Stimulated activated CD4-positive, alpha-beta T cell treated with anti-CD3 and anti-CD28 coated beads, Interleukin-15, amount 100 ng/mL, for 48 hours (primary cell): ENCODE results near the gene ULK4.
"Not testable (repeated sequence)": the region's sequence is repeated elsewhere in the genome, so short reads cannot be mapped to it uniquely, and the experiment has no call there.

Experiments used
- DNase-seq, 2 donors: peaks; one replicate each; pipeline ENCODE4 v3.0.0-alpha.2; 2020; ENCODE audit warnings: low read depth in 2 of 2

ULK4 gene

DNA sequence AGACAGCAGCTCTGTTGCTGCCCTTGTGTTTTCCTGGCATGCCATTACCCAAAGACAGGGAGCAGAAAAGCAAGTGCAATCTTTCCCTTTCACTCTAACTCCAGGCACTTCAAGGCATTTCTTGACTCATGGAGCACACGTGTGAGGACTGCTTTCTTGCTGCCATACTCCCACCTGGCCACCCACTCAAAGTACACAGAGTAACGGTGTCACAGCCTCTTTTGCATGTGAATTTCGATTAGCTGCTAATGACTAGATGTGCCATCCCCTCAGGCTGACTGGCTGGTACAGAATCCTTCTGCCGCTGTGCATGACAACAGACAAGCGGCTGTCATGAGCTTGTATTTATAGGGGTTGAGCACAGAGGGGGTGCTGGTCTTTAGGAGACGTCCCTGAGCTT lies 382.0 kb downstream of the ULK4 start:
- DNase-seq = no peak

DNA sequence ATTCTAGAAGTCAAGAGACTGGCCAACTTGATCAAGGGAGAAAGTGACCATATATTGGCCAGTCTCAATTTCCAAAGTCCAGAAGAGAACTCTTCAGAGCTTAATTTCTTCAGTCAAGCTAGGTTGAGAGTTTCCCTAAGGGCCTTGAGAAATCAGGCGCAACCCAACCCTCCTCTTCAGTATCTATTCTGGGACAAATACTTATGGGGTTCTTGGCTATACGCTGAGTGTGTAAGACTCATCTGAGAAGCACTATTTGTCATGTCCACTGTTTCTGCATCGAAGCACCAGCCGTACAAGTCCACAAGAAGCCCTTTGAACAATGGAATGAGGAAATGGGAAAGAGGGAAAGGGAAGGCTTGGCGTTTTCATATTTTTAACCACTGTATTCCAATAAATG lies 383.1 kb downstream of the ULK4 start:
- no peak for DNase-seq

DNA sequence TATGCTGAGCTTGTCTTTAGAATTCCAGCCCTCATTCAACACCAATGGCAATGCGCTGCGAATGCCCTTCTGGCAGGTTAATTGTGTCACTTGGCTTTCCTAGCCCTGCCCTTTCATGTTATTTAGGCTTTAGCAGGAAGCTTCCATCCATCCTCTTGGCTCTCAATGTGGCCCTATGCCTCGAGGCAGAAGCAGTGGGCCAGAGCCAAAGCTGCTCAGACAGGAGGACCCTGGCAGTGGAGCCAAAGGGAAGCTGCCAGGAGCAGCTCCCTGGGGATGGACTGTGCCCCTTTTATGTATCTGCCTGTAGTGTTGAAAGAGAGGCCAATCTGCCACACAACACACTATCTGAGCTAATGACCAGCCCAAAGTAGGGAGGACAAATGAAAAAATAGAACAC lies 386.2 kb downstream of the ULK4 start:
- no peak for DNase-seq

DNA sequence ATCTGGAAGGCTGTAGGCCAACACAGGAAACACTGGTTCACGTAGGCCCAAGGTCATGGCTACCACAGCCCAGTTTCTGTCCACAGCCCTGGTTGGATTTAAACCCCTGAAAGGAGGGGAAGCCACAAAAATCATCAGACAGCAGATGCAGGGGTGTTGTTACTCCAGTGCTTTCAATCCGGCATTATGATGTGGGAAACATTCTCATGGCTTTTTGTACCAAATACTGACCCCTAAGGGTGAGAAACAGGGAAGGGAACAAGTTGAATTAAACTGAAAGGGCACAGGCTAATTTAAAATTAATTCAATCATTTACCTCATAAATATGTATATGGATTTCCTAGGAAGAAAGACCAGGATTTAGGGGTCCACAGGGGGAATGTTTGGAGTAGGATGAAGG lies 387.0 kb downstream of the ULK4 start:
- DNase-seq = no peak

GRCh38 chr3:41573591-41573990 lies 388.3 kb downstream of the ULK4 start:
- no peak for DNase-seq

DNA sequence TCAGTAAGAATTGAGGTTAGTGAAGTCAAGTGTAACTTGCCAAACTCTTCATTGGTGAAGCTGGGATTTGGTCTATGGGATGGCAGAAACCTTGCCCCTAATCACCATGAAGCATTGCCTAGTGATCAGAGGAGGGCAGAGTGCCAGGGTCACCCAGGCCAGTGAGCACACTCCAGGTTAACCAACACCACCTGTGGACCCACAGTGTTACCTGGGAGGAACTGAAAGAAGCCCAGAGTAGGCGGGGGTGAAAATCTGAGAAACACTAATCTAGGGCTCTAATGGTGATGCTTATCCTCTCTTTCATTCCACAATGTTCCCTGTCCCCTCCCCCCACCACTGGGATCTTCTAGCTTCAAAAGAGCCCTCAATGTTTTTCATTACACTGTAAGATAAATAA lies 389.8 kb downstream of the ULK4 start:
- no peak for DNase-seq

- no peak for DNase-seq
These were observed 392.1 kb downstream of the ULK4 start for GRCh38 chr3:41569632-41570305.

- no peak for DNase-seq
These were observed 395.9 kb downstream of the ULK4 start for GRCh38 chr3:41565948-41566514.

DNA sequence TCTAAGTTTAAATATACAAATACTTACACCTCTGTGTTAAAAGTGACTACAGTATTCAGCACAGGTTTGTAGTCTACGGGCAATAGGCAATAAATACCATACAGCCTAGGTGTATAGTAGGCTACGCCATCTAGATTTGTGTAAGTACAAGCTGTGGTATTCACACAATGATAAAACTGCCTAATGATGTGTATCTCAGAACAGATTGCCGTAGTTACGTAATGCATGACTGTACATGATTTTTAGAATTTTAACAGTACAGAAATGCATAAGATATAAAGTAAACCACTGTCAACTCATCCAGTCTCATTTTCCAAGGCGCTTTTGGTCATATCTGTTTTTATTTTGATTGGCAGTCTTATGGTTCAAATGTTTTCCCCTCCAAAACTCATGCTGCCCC lies 396.9 kb downstream of the ULK4 start:
- no peak for DNase-seq

GRCh38 chr3:41556245-41556644 lies 405.7 kb downstream of the ULK4 start:
- DNase-seq = not testable (repeated sequence)

DNA sequence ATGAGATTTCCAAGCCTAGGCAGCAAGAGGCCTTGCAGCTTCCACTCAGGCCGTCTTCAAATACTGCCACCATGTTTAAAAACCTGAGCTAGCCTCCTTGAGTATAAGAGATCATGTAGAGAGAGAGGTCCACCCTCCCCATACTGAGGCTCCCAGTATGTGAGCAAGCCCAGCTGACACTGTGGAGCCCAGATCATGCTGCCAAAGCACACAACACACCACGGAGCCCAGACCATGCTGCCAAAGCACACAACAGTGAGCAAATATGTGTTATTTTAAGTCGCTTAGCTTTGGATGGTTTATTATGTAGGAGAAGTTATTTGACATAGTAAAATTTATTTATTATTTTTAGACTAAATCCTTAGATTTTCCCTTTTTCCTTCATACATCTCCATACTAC lies 428.9 kb downstream of the ULK4 start:
- DNase-seq = no peak

- DNase-seq = no peak
These were observed 434.8 kb downstream of the ULK4 start for GRCh38 chr3:41526995-41527573.

DNA sequence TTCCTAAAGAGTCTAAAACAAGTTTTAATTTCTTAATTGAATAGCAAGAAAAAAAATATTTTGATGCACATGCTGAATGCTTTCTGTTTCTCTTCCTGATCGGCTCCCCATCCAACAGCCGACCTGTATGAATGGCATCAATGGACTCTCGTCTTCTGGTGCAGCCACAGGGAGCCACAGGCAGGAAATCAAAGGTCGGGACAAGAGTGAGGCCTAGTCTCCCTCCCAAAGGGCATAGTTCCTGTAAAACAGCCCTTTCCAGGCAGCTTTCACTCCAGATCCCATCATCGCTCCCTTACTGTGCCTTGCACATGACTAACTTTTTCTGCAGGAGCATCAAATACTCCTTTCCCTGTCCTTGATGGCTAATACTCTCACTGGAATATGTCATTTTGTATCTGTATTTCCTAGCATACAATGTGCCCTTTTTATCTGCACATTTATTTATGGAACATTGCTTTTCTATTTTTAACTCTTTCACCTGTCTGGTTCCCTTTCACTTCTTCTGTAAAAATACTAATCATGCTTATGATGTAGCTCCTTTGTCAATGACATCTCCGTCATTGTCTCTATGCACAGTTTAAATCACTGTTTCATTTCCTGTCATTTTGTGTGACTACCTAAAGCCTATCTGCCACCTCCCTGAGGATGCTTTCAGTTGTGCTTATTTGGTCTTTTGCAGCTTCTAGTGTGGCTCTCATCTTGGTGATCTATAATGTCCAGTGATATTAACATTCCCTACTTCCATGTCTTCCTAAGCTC lies 436.4 kb downstream of the ULK4 start:
- no peak for DNase-seq

DNA sequence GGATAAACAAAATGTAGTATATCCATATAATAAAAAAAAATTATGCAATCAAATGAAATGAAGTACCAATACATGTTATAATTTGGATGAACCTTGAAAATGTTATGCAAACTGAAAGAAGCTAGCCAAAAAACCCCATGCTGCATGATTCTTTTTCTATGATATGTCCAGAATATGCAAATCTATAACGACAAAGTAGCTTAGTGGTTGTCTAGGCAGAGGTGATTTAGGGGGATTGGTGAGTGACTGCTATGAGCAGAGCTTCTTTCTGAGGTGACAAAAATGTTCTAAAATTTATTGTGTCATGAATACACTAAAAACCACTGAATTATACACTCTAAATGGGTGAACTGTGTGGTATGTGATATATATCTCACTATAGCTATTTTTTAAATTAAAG lies 438.0 kb downstream of the ULK4 start:
- DNase-seq = no peak

- no peak for DNase-seq
These were observed 439.3 kb downstream of the ULK4 start for GRCh38 chr3:41522612-41523011.

DNA sequence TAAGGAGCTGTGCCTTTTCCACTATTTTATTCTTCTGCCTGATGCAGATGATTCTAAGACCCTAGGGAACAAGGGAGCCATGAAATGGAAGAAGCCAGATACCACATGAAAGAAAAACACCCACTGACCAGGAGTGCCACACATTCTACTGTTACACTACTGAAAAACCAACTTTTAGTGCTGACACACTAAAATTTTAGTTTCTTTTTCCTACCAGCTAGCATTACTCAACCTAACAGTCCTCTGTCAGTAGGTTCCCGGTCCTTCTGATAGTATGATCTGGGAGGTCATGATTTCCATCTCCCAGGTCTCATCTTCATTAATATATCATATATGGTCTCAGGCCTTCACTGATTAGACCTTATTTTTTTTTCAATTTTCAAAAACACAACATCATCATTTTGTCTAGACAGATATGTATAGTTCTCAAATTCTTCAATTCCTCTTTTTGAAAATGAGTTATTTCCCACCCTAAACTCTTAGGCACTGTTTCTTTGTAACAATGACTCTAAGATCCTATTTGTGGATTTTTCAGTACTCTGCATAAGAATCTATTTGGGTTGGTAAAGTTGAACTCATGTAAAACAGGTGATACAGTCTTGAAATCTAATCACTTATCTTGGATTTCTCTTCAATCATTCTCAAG lies 440.8 kb downstream of the ULK4 start:
- DNase-seq = no peak

DNA sequence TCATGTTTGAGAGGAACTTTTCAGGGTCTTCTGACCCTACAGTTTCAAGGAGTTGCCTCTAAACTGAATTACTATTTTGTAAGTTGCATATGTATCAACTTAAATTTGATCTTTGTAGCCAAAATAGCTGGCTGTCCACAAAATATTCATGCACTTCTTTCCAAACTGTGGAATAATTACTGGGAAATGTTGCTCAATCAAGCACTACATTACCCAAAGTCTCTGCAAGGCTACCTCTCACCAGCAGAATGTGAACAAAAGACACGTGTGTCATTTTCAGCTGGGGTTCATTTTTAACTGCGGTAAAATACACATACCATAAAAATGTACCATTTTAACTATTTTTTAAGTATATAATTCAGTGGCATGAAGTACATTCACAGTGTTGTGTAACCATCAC lies 442.2 kb downstream of the ULK4 start:
- DNase-seq = no peak

DNA sequence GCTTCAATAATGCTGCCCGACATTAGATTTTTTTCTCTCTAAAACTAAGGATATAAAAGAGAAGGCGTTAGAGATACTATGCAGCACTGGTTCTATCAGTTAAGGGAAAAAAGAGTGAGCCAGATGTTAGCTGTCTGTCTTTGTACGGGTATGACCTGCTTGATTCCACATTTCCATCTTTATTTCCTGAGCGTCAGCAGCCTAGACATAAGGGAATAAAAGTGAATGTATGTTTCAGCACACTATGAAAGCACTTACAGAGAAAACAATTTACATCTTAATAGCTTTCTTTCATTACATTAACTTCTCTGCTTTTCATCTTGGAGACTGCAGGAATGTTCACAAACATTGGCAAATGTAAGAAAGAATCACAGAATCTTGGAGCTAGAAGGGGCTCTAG lies 443.3 kb downstream of the ULK4 start:
- no peak for DNase-seq

GRCh38 chr3:41508063-41508696 lies 453.7 kb downstream of the ULK4 start:
- DNase-seq = no peak

DNA sequence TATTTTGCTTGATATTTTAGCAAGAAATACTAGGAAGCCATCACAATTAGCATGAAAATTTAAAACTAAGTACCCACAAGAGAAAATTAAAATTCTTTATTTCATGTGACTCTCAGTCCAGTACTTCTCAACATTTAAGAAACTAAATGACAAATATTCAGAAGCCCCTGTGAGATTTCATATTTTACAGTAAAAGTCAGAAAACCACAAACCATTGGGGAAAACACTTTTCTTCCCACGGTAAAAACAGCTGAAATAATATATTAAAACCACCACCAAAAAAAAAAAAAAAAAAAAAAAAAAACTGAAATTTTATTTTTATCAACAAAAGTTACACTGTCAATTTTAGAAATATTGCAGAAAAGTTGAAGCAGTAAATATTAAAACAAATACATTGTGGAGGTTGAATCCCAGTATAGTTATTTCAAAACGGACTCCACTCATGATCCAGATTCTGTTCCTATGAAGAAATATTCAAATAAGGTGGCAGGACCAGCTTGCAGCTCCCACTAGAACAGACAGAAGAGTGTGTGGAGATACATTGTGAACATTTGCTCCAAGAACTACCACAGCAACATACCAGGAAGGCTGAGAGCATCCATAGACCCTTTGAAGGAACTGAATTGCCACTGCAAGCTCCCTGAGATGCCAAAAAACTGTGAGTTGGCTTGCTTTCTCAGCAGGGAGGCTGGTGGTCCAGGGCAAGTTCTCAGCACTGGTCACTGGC lies 454.4 kb downstream of the ULK4 start:
- DNase-seq = no peak

GRCh38 chr3:41503998-41504623 lies 457.8 kb downstream of the ULK4 start:
- DNase-seq = no peak
